HG03066 (cell line): ENCODE results near the gene GLIS2.

Source experiments
- ATAC-seq: cut with Tn5 transposase; IDR thresholded peaks from one replicate; pipeline ENCODE4 v1.9.1; 2021; ENCODE audit warnings: low read depth; ENCODE audit not compliant: unreplicated experiment

The GLIS2 gene

GRCh38 chr16:4315186-4316107, at the start of gene GLIS2:
Gene GLIS2 (plus strand): TSS chr16:4316067. CDS start chr16:4332281, 16,214 bp downstream.
- ATAC-seq: no peak

GRCh38 chr16:4266372-4266771, 49.5 kb upstream of the GLIS2 start:
- no peak for ATAC-seq

GRCh38 chr16:4270091-4270490, 45.8 kb upstream of the GLIS2 start:
- no peak for ATAC-seq

- ATAC-seq: no peak
Observed at GRCh38 chr16:4270595-4270994, 45.3 kb upstream of the GLIS2 start.

GRCh38 chr16:4271176-4272113, 44.4 kb upstream of the GLIS2 start:
- peak; percentile 72 for ATAC-seq

- ATAC-seq: no peak
Observed at GRCh38 chr16:4272114-4272956, 43.5 kb upstream of the GLIS2 start.

GRCh38 chr16:4273858-4274311, 42.0 kb upstream of the GLIS2 start:
- no peak for ATAC-seq

- no peak for ATAC-seq
Observed at GRCh38 chr16:4275861-4276260, 40.0 kb upstream of the GLIS2 start.

- ATAC-seq: no peak
Observed at GRCh38 chr16:4277987-4278513, 37.8 kb upstream of the GLIS2 start.

GRCh38 chr16:4280625-4281024, 35.2 kb upstream of the GLIS2 start:
- ATAC-seq: no peak

GRCh38 chr16:4283441-4283840, 32.4 kb upstream of the GLIS2 start:
- ATAC-seq: no peak

GRCh38 chr16:4283939-4284338, 31.9 kb upstream of the GLIS2 start:
- ATAC-seq: no peak

GRCh38 chr16:4285167-4285566, 30.7 kb upstream of the GLIS2 start:
- no peak for ATAC-seq

GRCh38 chr16:4288148-4288921, 27.5 kb upstream of the GLIS2 start:
- ATAC-seq: peak; percentile 60

- no peak for ATAC-seq
Observed at GRCh38 chr16:4290236-4290830, 25.5 kb upstream of the GLIS2 start.

- ATAC-seq: no peak
Observed at GRCh38 chr16:4291699-4292098, 24.2 kb upstream of the GLIS2 start.

GRCh38 chr16:4293181-4293716, 22.6 kb upstream of the GLIS2 start:
- ATAC-seq: no peak

GRCh38 chr16:4293822-4294457, 21.9 kb upstream of the GLIS2 start:
- ATAC-seq: no peak
